GM12878 (cell line): ENCODE measurements around the gene TSFM.

ENCODE experiments used
- BCL3 ChIP-seq: IDR thresholded peaks from 2 replicates; pipeline ENCODE4 v1.6.1; 2011; ENCODE audit warnings: borderline replicate concordance, low read depth, mild to moderate bottlenecking, moderate library complexity, low read length; ENCODE audit not compliant: insufficient read depth, poor library complexity, severe bottlenecking
- BHLHE40 ChIP-seq, 2 experiments: fragments of 450-650 bp in 1 of 2; IDR thresholded peaks; 2 replicates each; pipeline ENCODE4 v1.6.1; 2011 to 2017; ENCODE audit warnings: low read depth in 2 of 2, borderline replicate concordance in 1 of 2, improper control_type of control experiment in 1 of 2, low read length in 1 of 2, mild to moderate bottlenecking in 1 of 2
- CHD2 ChIP-seq: IDR thresholded peaks from 2 replicates; pipeline ENCODE4 v1.6.1; 2011; ENCODE audit warnings: low read depth, low read length, improper control_type of control experiment, borderline replicate concordance
- CTCF ChIP-seq, 3 experiments: IDR thresholded peaks in 2 of 3; conservative IDR thresholded peaks in 1 of 3; 2 replicates each; pipeline ENCODE4 v1.5.1; 2011; ENCODE audit warnings: low read depth in 3 of 3, low read length in 3 of 3, mild to moderate bottlenecking in 3 of 3, control low read depth in 2 of 3, moderate library complexity in 2 of 3, inconsistent platforms in 1 of 3, mixed read lengths in 1 of 3; ENCODE audit not compliant: control insufficient read depth in 2 of 3, insufficient read depth in 1 of 3; ENCODE audit errors: extremely low read depth in 1 of 3
- ESRRA ChIP-seq: IDR thresholded peaks from 2 replicates; pipeline ENCODE4 v1.6.1; 2012; ENCODE audit warnings: mild to moderate bottlenecking, low read length, improper control_type of control experiment
- EZH2 ChIP-seq: IDR thresholded peaks from 2 replicates; pipeline ENCODE4 v1.6.1; 2012; ENCODE audit warnings: low read depth, mild to moderate bottlenecking, control low read depth, inconsistent platforms, low read length, borderline replicate concordance; ENCODE audit not compliant: control insufficient read depth
- HDGF ChIP-seq: fragments of 450-650 bp; IDR thresholded peaks from 2 replicates; pipeline ENCODE4 v1.6.1; 2016; ENCODE audit warnings: antibody characterized with exemption
- NFXL1 ChIP-seq: fragments of 450-650 bp; IDR thresholded peaks from 2 replicates; pipeline ENCODE4 v1.6.1; 2017; ENCODE audit warnings: antibody characterized with exemption, mild to moderate bottlenecking, borderline replicate concordance
- NFYA ChIP-seq: IDR thresholded peaks from 2 replicates; pipeline ENCODE4 v1.6.1; 2011; ENCODE audit warnings: low read depth, mild to moderate bottlenecking, low read length, improper control_type of control experiment, borderline replicate concordance
- POLR2A ChIP-seq: IDR thresholded peaks from 2 replicates; pipeline ENCODE4 v1.6.1; 2011; ENCODE audit warnings: low read depth, mild to moderate bottlenecking, low read length
- REST ChIP-seq: IDR thresholded peaks from 2 replicates; pipeline ENCODE4 v1.6.1; 2012; ENCODE audit warnings: mild to moderate bottlenecking, low read depth, low read length
- SPI1 ChIP-seq: IDR thresholded peaks from 2 replicates; pipeline ENCODE4 v1.6.1; 2011; ENCODE audit warnings: low read depth, mild to moderate bottlenecking, low read length, moderate library complexity, borderline replicate concordance; ENCODE audit not compliant: insufficient read depth
- USF2 ChIP-seq: IDR thresholded peaks from 2 replicates; pipeline ENCODE4 v1.6.1; 2011; ENCODE audit warnings: low read depth, low read length, improper control_type of control experiment, borderline replicate concordance
- ZNF274 ChIP-seq: IDR thresholded peaks from one replicate; pipeline ENCODE4 v1.8.0; 2011; ENCODE audit not compliant: insufficient read length, insufficient read depth

GRCh38 chr12:57734591-57734990, 48.0 kb upstream of the TSFM start:
- no peak for TF ChIP-seq EZH2
- no peak for TF ChIP-seq NFXL1
- TF ChIP-seq REST, result no peak
- TF ChIP-seq CTCF (IDR thresholded peaks at IDR 0.05 in 2 of 3, conservative IDR thresholded peaks at IDR 0.05 in 1 of 3; ENCODE audit: control insufficient read depth in 2 of 3, extremely low read depth in 1 of 3, insufficient read depth in 1 of 3, low read depth in 3 of 3, low read length in 3 of 3), result no peak
- TF ChIP-seq POLR2A, result no peak
- TF ChIP-seq USF2, result no peak
- no peak for TF ChIP-seq NFYA
- TF ChIP-seq ZNF274, result no peak
- TF ChIP-seq SPI1, result no peak
- TF ChIP-seq BCL3, result no peak
- no peak for TF ChIP-seq BHLHE40 (IDR thresholded peaks at IDR 0.05; ENCODE audit: borderline replicate concordance in 1 of 2, low read depth in 2 of 2, low read length in 1 of 2)
- TF ChIP-seq ESRRA, result no peak
- no peak for TF ChIP-seq HDGF
- no peak for TF ChIP-seq CHD2
